ENCODE data around the gene ATG3.
"Not testable (repeated sequence)": the region's sequence is repeated elsewhere in the genome, so short reads cannot be mapped to it uniquely, and the experiment has no call there.

ATG3 gene

GRCh38 chr3:112560721-112561483 is 860 bp downstream of the ATG3 start:
- DNase-seq: peak; percentile 66

GRCh38 chr3:112560307-112560706 is 1.5 kb downstream of the ATG3 start:
- DNase-seq: no peak

GRCh38 chr3:112557976-112558375 is 3.8 kb downstream of the ATG3 start:
- DNase-seq: no peak

GRCh38 chr3:112555535-112556170 is 6.1 kb downstream of the ATG3 start:
- DNase-seq: no peak

GRCh38 chr3:112550859-112551258 is 10.9 kb downstream of the ATG3 start:
- DNase-seq: no peak

- no peak for DNase-seq
Observed at GRCh38 chr3:112546216-112546759, 15.5 kb downstream of the ATG3 start.

GRCh38 chr3:112539825-112540650 is 21.7 kb downstream of the ATG3 start:
- DNase-seq: no peak

GRCh38 chr3:112531358-112531781 is 30.4 kb downstream of the ATG3 start:
- no peak for DNase-seq

- no peak for DNase-seq
Observed at GRCh38 chr3:112530573-112530972, 31.2 kb downstream of the ATG3 start.

- not testable (repeated sequence) for DNase-seq
Observed at GRCh38 chr3:112524127-112524526, 37.6 kb downstream of the ATG3 start.

- DNase-seq: peak; percentile 47
Observed at GRCh38 chr3:112519424-112520001, 42.2 kb downstream of the ATG3 start.

GRCh38 chr3:112518970-112519369 is 42.8 kb downstream of the ATG3 start:
- not testable (repeated sequence) for DNase-seq

GRCh38 chr3:112514527-112515128 is 47.1 kb downstream of the ATG3 start:
- no peak for DNase-seq

- DNase-seq: no peak
Observed at GRCh38 chr3:112512320-112512719, 49.4 kb downstream of the ATG3 start.

GRCh38 chr3:112508860-112509259 is 52.9 kb downstream of the ATG3 start:
- DNase-seq: no peak

GRCh38 chr3:112508261-112508660 is 53.5 kb downstream of the ATG3 start:
- no peak for DNase-seq

- DNase-seq: no peak
Observed at GRCh38 chr3:112505907-112506306, 55.9 kb downstream of the ATG3 start.

GRCh38 chr3:112504123-112504522 is 57.6 kb downstream of the ATG3 start:
- no peak for DNase-seq

GRCh38 chr3:112503304-112503972 is 58.3 kb downstream of the ATG3 start:
- no peak for DNase-seq

- no peak for DNase-seq
Observed at GRCh38 chr3:112500621-112501020, 61.1 kb downstream of the ATG3 start.

- peak; percentile 52 for DNase-seq
Observed at GRCh38 chr3:112498914-112499711, 62.6 kb downstream of the ATG3 start, which contains the start of gene BTLA. BTLA (minus strand) TSS chr3:112499472; CDS start chr3:112499358, 114 bp downstream.
